G401.6 (cell line): ENCODE measurements around the gene IGFBP2.

Experiments
- FAIRE-seq: peaks from 2 replicates; lab custom pipeline; 2012; peaks lifted over from hg19 to GRCh38; lab: Jason Lieb, UNC

Gene IGFBP2

GRCh38 chr2:216663846-216664245 lies 30.6 kb downstream of the IGFBP2 start:
- no peak for FAIRE-seq

GRCh38 chr2:216664593-216665034 lies 31.4 kb downstream of the IGFBP2 start:
- FAIRE-seq = no peak

DNA sequence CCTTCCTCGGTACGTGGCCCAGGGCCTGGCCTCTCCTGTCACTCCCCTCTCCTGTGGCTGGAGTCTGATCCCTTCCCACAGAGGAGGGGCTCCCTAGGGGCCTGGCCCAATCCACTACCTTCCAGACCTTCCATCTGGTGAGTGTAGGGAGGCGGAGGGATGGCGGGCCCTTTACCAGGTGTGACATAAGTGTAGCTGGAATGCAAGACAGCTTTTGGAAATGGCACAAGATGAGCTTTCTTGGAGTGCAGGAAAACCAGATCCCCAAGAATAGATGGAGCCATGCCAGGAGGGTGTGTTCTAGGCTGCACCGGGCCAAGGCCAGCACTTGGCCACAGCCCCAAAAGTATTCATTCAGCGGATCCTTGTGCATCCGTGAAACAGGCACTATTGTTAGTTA lies 32.0 kb downstream of the IGFBP2 start:
- no peak for FAIRE-seq

DNA sequence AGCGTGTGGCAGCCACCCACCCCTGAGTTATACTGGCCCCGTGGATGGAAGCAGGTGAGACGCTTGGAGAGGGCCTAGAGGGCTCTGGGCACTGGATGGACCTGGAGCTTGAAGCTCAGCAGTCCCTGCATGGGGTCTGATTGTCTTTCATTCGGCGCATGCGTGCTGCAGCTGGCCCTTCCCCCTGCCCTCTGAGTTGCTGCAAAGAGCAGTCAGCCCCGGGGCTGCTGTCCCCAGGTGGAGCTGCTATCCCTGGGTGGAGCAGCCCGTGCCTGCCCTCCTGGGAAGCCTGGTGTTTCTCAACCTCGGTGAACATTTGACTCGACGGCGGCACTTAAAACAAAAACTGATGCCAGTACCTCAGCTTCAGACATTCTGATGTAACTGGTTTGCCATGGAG lies 32.5 kb downstream of the IGFBP2 start:
- FAIRE-seq = no peak

- no peak for FAIRE-seq
Measured at GRCh38 chr2:216666461-216667233, 33.4 kb downstream of the IGFBP2 start.

DNA sequence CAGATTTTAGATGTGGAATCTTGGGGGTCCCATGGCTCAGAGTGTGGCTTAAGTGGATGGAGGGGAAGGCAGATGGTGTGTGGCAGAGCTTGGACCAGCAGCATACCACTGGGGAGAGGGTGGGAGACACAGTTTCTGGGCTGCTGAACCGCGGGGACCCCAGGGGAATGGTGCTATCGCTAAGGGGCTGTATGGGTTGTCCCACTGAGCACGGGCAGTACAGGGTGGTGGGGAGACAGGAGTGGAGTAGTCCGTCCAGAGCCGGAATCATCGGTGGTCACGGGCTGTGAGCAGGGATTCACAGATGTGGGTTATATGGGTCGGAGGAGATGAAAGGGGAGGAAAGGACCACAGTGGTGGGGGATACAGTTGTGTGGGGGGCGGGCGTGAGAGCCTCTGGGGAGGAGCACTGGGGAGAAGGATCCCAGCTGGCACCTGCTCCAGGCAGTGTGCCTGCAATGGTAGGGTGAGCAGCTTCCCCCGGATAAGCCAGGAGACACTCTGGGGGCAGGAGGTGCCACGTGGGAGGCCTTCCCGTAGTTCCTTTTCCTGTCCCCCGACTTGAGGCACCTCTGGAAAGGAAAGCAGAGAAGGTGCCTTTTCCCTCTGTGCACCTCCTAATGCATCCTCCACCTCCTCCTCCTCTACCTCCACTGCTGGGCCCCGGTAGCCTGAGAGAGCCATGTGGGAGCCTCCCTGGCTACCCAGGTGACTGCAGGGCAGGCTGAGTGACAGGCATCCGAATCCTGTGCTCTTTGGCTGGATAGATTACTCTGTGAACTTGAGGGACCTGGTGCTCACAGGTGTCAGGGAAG lies 37.3 kb downstream of the IGFBP2 start:
- no peak for FAIRE-seq

DNA sequence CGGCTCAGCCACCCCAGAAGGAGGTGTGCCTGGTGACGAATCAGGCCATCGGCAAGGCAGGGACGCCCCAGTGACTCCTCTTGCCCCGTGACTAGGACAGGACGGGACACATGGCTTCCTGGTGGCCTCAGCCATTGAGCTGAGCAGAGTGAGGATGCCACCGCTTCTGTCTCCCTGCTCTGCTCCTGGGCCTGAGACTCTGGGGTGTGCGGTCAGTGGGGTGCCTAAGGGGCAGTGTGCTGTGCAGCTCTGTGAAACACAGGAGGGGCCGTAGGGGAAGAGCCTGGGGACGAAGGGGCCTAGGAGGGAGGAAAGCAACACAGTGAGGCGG lies 37.8 kb downstream of the IGFBP2 start:
- no peak for FAIRE-seq

DNA sequence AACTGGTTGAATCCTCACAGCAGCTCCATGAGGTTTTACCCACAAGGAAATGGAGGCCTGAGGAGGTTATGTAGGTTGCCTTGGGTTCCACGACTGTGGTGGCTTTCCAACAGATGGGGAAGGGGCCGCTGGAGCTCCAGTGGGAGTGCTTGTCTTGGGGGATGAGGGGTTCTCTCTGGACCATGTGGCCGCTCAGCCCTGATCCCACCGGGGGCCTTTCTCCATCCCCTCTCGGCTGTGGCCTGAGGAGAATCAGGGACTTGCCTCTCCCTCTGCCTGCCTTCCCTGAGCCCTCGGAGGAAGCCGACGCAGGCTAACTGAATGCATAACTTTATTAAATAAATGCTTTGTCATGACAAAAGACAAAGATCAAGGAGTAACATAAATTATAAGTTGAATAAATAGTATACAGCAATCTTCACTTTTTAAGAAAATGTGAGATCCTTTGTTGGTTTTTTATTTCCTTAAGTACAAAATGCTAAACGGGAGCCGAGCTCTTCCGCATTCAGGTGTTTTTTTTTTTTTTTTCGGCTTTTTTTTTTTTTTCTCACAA lies 38.6 kb downstream of the IGFBP2 start:
- FAIRE-seq = no peak

GRCh38 chr2:216672466-216672865 lies 39.2 kb downstream of the IGFBP2 start:
- FAIRE-seq = no peak

DNA sequence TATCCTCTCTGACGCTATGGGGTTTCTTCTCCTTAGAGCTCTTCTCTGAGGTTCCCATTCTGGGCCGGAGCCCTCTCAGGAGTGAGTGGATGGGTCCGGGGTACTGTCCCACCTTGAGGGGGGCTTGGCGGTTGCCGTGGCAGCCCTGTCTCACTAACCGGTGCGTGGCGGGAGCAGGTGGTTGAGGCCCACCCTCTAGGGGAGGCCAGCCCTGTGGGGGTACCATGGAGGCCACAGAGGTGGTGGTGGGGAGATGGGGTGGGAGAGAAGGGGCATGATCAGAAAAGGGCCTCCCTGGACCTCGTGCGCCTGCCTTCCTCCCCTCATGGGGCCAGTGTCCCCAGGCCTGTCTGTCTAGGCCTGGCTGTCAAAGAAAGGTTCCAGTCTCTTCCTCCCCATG lies 39.8 kb downstream of the IGFBP2 start:
- no peak for FAIRE-seq

DNA sequence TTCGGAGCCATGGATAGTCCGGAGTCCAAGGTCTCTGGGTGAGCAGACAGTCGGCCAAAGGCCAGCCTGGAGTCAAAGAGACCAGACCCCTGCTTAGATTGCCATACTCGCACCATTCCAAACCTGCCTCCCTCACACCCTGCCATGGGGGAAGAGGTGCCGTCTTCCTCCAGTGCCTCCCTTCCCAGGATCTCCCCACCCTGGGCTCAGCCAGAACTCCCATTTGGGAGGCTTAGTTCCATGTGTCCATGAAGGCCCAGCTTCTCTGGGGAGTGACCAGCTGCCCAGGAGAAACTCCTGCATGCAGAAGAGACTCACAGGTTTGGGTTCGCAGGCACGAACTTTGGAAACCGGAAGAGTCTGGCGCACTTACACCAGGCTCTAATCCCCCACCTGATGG lies 40.4 kb downstream of the IGFBP2 start:
- FAIRE-seq = no peak

DNA sequence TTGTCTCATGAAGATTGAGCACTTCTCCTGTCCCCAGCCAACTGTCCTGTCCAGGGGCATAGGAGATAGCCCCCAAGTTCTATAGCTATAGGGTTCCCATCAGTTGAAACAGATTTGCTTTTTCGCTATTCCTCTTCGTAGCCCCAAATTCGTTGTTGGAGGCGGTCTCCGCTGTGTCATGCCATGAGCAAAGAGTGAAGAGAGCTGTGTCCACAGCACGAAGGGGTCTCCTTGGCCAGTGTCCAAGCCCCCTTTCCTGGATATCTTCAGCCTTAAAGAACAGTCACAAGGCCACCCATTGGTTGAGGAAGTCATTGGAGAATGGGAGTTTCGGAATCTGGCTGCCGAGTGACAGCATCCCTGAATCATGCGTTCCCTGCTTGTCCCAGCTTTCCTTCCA lies 41.2 kb downstream of the IGFBP2 start:
- no peak for FAIRE-seq

DNA sequence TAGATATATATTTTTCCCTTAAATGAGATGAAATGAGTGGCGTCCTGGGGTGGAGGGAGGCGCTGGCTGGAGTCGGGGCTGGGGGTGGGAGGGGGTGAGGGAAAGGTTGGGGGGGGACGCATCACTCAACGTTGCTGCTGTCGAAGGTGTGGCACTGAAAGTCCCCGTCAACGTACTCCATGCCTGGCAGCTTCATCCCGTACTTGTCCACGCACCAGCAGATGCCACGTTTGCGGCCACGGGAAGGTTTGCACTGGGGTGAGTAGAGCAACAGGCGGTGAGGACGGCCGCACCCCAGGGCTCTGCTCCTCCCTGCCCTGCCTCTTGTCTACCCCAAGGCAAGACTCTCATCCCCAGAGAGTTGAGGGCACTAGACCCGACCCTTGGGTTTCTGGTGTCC lies 43.4 kb downstream of the IGFBP2 start:
- FAIRE-seq = no peak

GRCh38 chr2:216677439-216678097 lies 44.3 kb downstream of the IGFBP2 start:
- no peak for FAIRE-seq

DNA sequence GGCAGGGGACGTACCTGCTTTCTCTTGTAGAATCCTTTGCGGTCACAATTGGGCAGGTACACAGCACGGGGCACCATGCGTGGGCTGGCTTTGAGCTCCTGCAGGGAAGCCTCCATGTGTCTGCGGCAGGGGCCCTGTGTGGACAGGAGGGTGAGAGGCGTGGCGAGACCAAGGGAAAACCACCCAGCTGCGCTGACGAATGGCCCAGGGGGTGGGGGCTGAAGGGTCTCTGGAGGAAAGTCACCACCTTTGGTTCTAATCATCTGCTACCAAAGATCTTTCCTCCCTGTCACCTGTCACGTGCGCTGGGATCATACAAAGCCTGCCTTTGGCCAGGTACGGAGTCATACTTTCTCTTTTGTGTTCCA lies 44.9 kb downstream of the IGFBP2 start:
- no peak for FAIRE-seq

GRCh38 chr2:216678813-216679657 lies 45.8 kb downstream of the IGFBP2 start:
- FAIRE-seq = no peak

- FAIRE-seq = no peak
Measured at GRCh38 chr2:216679658-216680024, 46.4 kb downstream of the IGFBP2 start.

DNA sequence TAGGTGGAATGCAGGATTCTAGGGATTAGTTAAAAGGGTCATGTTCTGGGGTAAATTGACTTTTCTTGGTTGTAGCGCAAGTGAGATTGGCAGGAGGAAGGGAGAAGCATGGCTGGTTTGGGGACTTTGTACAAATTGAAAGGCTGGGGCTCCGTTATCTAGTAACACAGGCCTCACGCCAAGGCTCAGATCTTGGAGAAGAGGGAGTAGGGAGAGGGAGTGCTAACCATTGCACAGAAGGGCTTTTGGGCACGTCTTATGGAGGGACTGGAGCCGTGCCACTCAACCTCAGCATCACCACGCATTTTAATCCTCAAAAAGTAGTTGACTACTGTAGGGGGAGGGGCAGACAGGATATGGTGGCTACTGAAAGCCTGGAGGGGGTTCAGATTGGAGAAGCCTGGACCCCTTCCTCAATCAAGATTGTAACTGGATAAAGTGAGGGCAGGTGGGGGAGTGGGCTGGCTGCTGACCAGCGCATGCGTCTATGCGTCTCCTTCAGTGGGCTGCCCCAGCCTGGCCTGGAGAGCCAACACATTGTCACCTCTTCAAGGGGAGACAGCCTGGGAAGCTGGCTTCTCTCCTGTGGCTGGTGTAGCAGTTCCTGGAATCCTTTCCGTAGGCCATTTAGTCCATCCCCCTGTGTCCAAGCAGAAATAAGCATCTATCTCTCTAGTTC lies 47.9 kb downstream of the IGFBP2 start:
- no peak for FAIRE-seq

DNA sequence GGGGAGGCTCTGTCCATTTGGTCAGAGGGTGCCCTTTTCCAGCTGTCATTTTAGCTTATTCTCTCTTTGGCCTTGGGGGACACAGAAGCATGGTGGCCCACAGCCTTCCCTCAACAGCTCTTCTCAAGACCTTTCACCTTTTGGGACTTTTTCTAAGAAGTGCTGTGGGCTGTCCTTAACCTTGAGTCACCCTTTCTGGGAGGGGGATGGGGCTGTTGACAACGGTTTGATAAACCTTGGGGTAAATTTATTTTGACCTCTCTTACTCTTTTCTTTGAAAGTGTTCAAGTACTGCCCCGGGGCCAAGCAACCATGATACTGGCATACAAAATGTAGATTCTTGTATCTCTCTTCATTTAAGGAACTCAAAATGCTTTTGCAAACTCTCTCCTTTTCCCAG lies 48.5 kb downstream of the IGFBP2 start:
- FAIRE-seq = no peak

- FAIRE-seq = no peak
Measured at GRCh38 chr2:216683846-216684245, 50.6 kb downstream of the IGFBP2 start.

DNA sequence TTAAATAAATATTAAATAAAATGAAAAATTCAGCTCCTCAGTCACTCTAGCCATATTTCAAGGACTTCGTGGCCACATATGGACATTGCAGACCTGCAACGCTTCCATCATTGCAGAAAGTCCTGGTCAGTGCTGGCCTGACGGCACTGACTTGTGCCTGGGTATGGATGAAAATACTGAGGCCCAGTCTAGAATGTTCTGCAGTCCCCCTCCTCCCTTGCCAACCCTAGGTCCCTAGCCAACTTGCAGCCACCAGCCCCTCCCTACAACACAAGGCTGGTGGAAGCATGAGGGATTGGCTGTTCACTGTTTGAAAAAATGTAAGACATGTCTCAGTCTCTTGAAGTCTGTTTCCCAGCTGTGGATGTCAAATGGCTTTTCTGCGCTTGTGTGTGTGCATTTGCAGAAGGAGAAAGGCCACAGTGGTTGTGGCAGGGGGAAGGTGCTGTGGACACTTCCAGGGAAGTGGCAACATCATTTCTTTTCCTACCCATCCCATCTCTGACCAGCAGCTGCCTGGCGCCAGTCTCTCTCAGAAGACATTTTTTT lies 52.2 kb downstream of the IGFBP2 start:
- no peak for FAIRE-seq
